Liver (tissue), 9 donors: ENCODE measurements around the gene POLA1. TPM values are rescaled to one million over a fixed set of nuclear protein-coding genes. Genes with fewer than 3 reads are reported as not detected.

Experiments used
- DNase-seq: peaks from one replicate; pipeline ENCODE4 v3.0.0-alpha.2; 2017; ENCODE audit warnings: low spot score
- H3K27ac ChIP-seq, 2 donors: one replicate each; pipeline ENCODE4 v1.7.0; 2013; ENCODE audit warnings: inconsistent platforms in 2 of 2, low read length in 2 of 2, control low read depth in 1 of 2, low read depth in 1 of 2, mild to moderate bottlenecking in 1 of 2
- H3K27me3 ChIP-seq, 4 donors: one replicate each; pipeline versions ENCODE4 v1.6.1 to v1.7.0; 2013; ENCODE audit warnings: low read length in 3 of 4, inconsistent platforms in 1 of 4, mild to moderate bottlenecking in 1 of 4, moderate library complexity in 1 of 4; ENCODE audit not compliant: control insufficient read depth in 4 of 4, insufficient read depth in 4 of 4
- H3K36me3 ChIP-seq, 4 donors: one replicate each; pipeline versions ENCODE4 v1.6.1 to v1.7.0; 2013; ENCODE audit warnings: low read length in 3 of 4, mild to moderate bottlenecking in 3 of 4, low read depth in 1 of 4, moderate library complexity in 1 of 4; ENCODE audit not compliant: control insufficient read depth in 4 of 4, insufficient read depth in 3 of 4
- H3K4me1 ChIP-seq, 4 donors: one replicate each; pipeline versions ENCODE4 v1.6.1 to v1.7.0; 2013; ENCODE audit warnings: low read length in 3 of 4, mild to moderate bottlenecking in 3 of 4, moderate library complexity in 1 of 4; ENCODE audit not compliant: control insufficient read depth in 4 of 4, insufficient read depth in 4 of 4
- H3K4me3 ChIP-seq, 3 donors: one replicate each; pipeline versions ENCODE4 v1.6.1 to v1.7.0; 2013; ENCODE audit warnings: low read length in 3 of 3, control low read depth in 1 of 3, low read depth in 1 of 3, mild to moderate bottlenecking in 1 of 3
- H3K9ac ChIP-seq, 2 donors: one replicate each; pipeline ENCODE4 v1.7.0; 2013; ENCODE audit warnings: low read length in 2 of 2, mild to moderate bottlenecking in 2 of 2, moderate library complexity in 2 of 2, control low read depth in 1 of 2, low read depth in 1 of 2
- H3K9me3 ChIP-seq, 4 donors: one replicate each; pipeline versions ENCODE4 v1.6.1 to v1.7.0; 2013; ENCODE audit warnings: low read length in 3 of 4; ENCODE audit not compliant: control insufficient read depth in 4 of 4
- EGR1 ChIP-seq, 2 donors: IDR thresholded peaks; 2 replicates each; pipeline ENCODE4 v1.6.1; 2016 to 2018; ENCODE audit warnings: antibody characterized with exemption in 2 of 2, low read depth in 2 of 2
- FOXA2 ChIP-seq: IDR thresholded peaks from 2 replicates; pipeline ENCODE4 v1.6.1; 2016; ENCODE audit warnings: antibody characterized with exemption
- GABPA ChIP-seq, 2 donors: IDR thresholded peaks in 1 of 2; conservative IDR thresholded peaks in 1 of 2; 2 replicates each; pipeline ENCODE4 v1.6.1; 2016; ENCODE audit warnings: antibody characterized with exemption in 2 of 2, mild to moderate bottlenecking in 1 of 2, moderate library complexity in 1 of 2
- HNF4A ChIP-seq, 2 donors: conservative IDR thresholded peaks; 2 replicates each; pipeline ENCODE4 v1.6.1; 2016; ENCODE audit warnings: antibody characterized with exemption in 2 of 2, mild to moderate bottlenecking in 2 of 2
- HNF4G ChIP-seq: IDR thresholded peaks from 2 replicates; pipeline ENCODE4 v1.6.1; 2016; ENCODE audit warnings: antibody characterized with exemption
- JUND ChIP-seq, 2 donors: IDR thresholded peaks; 2 replicates each; pipeline ENCODE4 v1.6.1; 2016; ENCODE audit warnings: antibody characterized with exemption in 2 of 2
- MAX ChIP-seq: IDR thresholded peaks from 2 replicates; pipeline ENCODE4 v1.6.1; 2016; ENCODE audit warnings: antibody characterized with exemption
- NR2F2 ChIP-seq: IDR thresholded peaks from 2 replicates; pipeline ENCODE4 v1.6.1; 2016; ENCODE audit warnings: antibody characterized with exemption
- SP1 ChIP-seq: IDR thresholded peaks from 2 replicates; pipeline ENCODE4 v1.6.1; 2018; ENCODE audit warnings: antibody characterized with exemption, mild to moderate bottlenecking
- TAF1 ChIP-seq: conservative IDR thresholded peaks from 2 replicates; pipeline ENCODE4 v1.6.1; 2016; ENCODE audit warnings: antibody characterized with exemption, mild to moderate bottlenecking
- YY1 ChIP-seq: IDR thresholded peaks from 2 replicates; pipeline ENCODE4 v1.6.1; 2016; ENCODE audit warnings: antibody characterized with exemption, mild to moderate bottlenecking
- ZBTB33 ChIP-seq: IDR thresholded peaks from 2 replicates; pipeline ENCODE4 v1.6.1; 2016; ENCODE audit warnings: antibody characterized with exemption
- WGBS: extraction: QIAGEN DNeasy Blood & Tissue Kit; methylation state at CpG from one replicate; pipeline ENCODE4 v1.1.7; 2013; 5-methylcytosine and 5-hydroxymethylcytosine counted together
- polyA plus RNA-seq, 2 donors: library from polyadenylated mRNA; stranded (reverse) in 1 of 2; unstranded in 1 of 2; fragments of 200-250 nt in 1 of 2; fragments of >200 nt in 1 of 2; fragmentation: Nextera tagmentation in 1 of 2; extraction: Ambion mirVana in 1 of 2; gene quantifications; one replicate each; pipeline versions ENCODE4 v1.2.1 to v1.2.3, GENCODE V29; 2013 to 2015
- total RNA-seq, 2 donors: library from RNA; depleted of rRNA; stranded (reverse); fragments of >200 nt; gene quantifications; one replicate each; pipeline ENCODE4 v1.2.3, GENCODE V29; 2014
- donor health status: healthy.
- donor health status: healthy.
- donor health status: healthy.
- donor health status: healthy.
- donor health status: healthy.

POLA1 gene
- total and polyA plus RNA-seq, 4 donors, result 0.93 to 12.7 (median 4.3) TPM

- Histone ChIP-seq H3K4me1 (peaks cover 0 to 4% (median 0%) of the 10 kb centered on the region in 4 donors), H3K4me3 (no peak overlapping the region), H3K36me3 (no peaks in the 10 kb centered on the region), H3K9me3 (no peaks in the 10 kb centered on the region), H3K27ac (no peak overlapping the region), H3K9ac (no peak overlapping the region), H3K27me3 (peaks cover 0 to 2% (median 0%) of the 10 kb centered on the region in 4 donors)
- TF ChIP-seq SP1, result no peak
- TF ChIP-seq HNF4A (conservative IDR thresholded peaks at IDR 0.05), result peak; percentile 54 to 58
- WGBS, result 71% methylated on average over 5 of the region's 5 CpGs
- no peak for DNase-seq
Measured at GRCh38 chrX:24996096-24996709, 302.5 kb downstream of the POLA1 start.

- WGBS, result 97% methylated on average over 8 of the region's 8 CpGs
- TF ChIP-seq HNF4A (conservative IDR thresholded peaks at IDR 0.05) (no peak), HNF4G (no peak), JUND (IDR thresholded peaks at IDR 0.05) (no peak), GABPA (IDR thresholded peaks at IDR 0.05 in 1 of 2, conservative IDR thresholded peaks at IDR 0.05 in 1 of 2) (no peak), YY1 (no peak), NR2F2 (no peak), EGR1 (IDR thresholded peaks at IDR 0.05; ENCODE audit: low read depth in 2 of 2) (no peak), MAX (no peak), FOXA2 (no peak), SP1 (no peak), ZBTB33 (no peak)
- no peak overlapping the region for H3K4me3 ChIP-seq
- H3K27me3 ChIP-seq, result peaks cover 0 to 10% (median 0%) of the 10 kb centered on the region in 4 donors
- no peak for DNase-seq
- H3K4me1 ChIP-seq, result peaks cover 5 to 11% (median 9%) of the 10 kb centered on the region in 4 donors
- no peak overlapping the region for H3K27ac ChIP-seq
- no peak overlapping the region for H3K9ac ChIP-seq
- H3K36me3 ChIP-seq, result no peaks in the 10 kb centered on the region
- no peaks in the 10 kb centered on the region for H3K9me3 ChIP-seq
Measured at GRCh38 chrX:24999511-24999910, 305.8 kb downstream of the POLA1 start.

GRCh38 chrX:25001808-25002660 lies 308.3 kb downstream of the POLA1 start:
- no peaks in the 10 kb centered on the region for H3K36me3 ChIP-seq
- 29% methylated on average over 64 of the region's 65 CpGs for WGBS
- H3K9me3 ChIP-seq, result no peaks in the 10 kb centered on the region
- H3K4me3 ChIP-seq, result peak overlapping the region in 1 of 3 donors; percentile 38
- TF ChIP-seq GABPA (IDR thresholded peaks at IDR 0.05 in 1 of 2, conservative IDR thresholded peaks at IDR 0.05 in 1 of 2) (no peak), TAF1 (no peak)
- peaks cover 7 to 29% (median 14%) of the 10 kb centered on the region in 4 donors for H3K4me1 ChIP-seq
- DNase-seq, result no peak
- peaks cover 0 to 16% (median 0%) of the 10 kb centered on the region in 4 donors for H3K27me3 ChIP-seq
- no peak overlapping the region for H3K9ac ChIP-seq
- no peak overlapping the region for H3K27ac ChIP-seq
